Measurements from ENCODE around the gene EVI5L.
"Not testable (repeated sequence)": the region's sequence is repeated elsewhere in the genome, so short reads cannot be mapped to it uniquely, and the experiment has no call there.

The EVI5L gene

GRCh38 chr19:7829561-7830271, at the start of gene EVI5L:
Gene EVI5L (plus strand): TSS chr19:7830218. CDS start chr19:7846543, 16,325 bp downstream.
- peak; percentile 100 for DNase-seq

GRCh38 chr19:7781157-7781556, 48.9 kb upstream of the EVI5L start:
- DNase-seq = no peak

- DNase-seq = no peak
Observed at GRCh38 chr19:7783991-7784423, 46.0 kb upstream of the EVI5L start.

GRCh38 chr19:7784856-7785255, 45.2 kb upstream of the EVI5L start:
- no peak for DNase-seq

GRCh38 chr19:7787141-7787540, 42.9 kb upstream of the EVI5L start:
- DNase-seq = no peak

- no peak for DNase-seq
Observed at GRCh38 chr19:7787602-7788177, 42.3 kb upstream of the EVI5L start.

GRCh38 chr19:7788178-7788932, 41.7 kb upstream of the EVI5L start:
- DNase-seq = no peak

GRCh38 chr19:7788933-7789323, 41.1 kb upstream of the EVI5L start:
- DNase-seq = no peak

GRCh38 chr19:7789447-7789846, 40.6 kb upstream of the EVI5L start:
- DNase-seq = no peak

GRCh38 chr19:7790416-7790815, 39.6 kb upstream of the EVI5L start:
- DNase-seq = no peak

GRCh38 chr19:7792281-7792680, 37.7 kb upstream of the EVI5L start:
- no peak for DNase-seq

GRCh38 chr19:7792701-7793100, 37.3 kb upstream of the EVI5L start:
- DNase-seq = not testable (repeated sequence)

- no peak for DNase-seq
Observed at GRCh38 chr19:7793493-7793892, 36.5 kb upstream of the EVI5L start.

- DNase-seq = no peak
Observed at GRCh38 chr19:7795555-7796161, 34.4 kb upstream of the EVI5L start.

GRCh38 chr19:7799640-7800355, 30.2 kb upstream of the EVI5L start:
- DNase-seq = peak; percentile 21

- DNase-seq = no peak
Observed at GRCh38 chr19:7801020-7801570, 28.9 kb upstream of the EVI5L start.

GRCh38 chr19:7806234-7806633, 23.8 kb upstream of the EVI5L start:
- no peak for DNase-seq

GRCh38 chr19:7806876-7807275, 23.1 kb upstream of the EVI5L start:
- no peak for DNase-seq

- no peak for DNase-seq
Observed at GRCh38 chr19:7808108-7808507, 21.9 kb upstream of the EVI5L start.

- no peak for DNase-seq
Observed at GRCh38 chr19:7811989-7812388, 18.0 kb upstream of the EVI5L start.

- no peak for DNase-seq
Observed at GRCh38 chr19:7815325-7815724, 14.7 kb upstream of the EVI5L start.

- DNase-seq = not testable (repeated sequence)
Observed at GRCh38 chr19:7816040-7816439, 14.0 kb upstream of the EVI5L start.

GRCh38 chr19:7817801-7818200, 12.2 kb upstream of the EVI5L start:
- DNase-seq = no peak
